ENCODE results near the gene NOL9.

NOL9 gene

GRCh38 chr1:6581561-6582305 lies 27.4 kb upstream of the NOL9 start:
- no peak for TF ChIP-seq CTCF (IDR thresholded peaks at IDR 0.05; ENCODE audit: extremely low read depth, missing control alignments)
- peak; percentile 29 for DNase-seq (ENCODE audit: low spot score)

GRCh38 chr1:6580593-6581409 lies 26.5 kb upstream of the NOL9 start:
- peak; percentile 36 for DNase-seq (ENCODE audit: low spot score)
- no peak for TF ChIP-seq CTCF (IDR thresholded peaks at IDR 0.05; ENCODE audit: extremely low read depth, missing control alignments)

- DNase-seq (ENCODE audit: low spot score) = no peak
- no peak for TF ChIP-seq CTCF (IDR thresholded peaks at IDR 0.05; ENCODE audit: extremely low read depth, missing control alignments)
These were observed 25.8 kb upstream of the NOL9 start for GRCh38 chr1:6580119-6580592.

GRCh38 chr1:6579374-6580118 lies 25.2 kb upstream of the NOL9 start, which contains the start of gene ZBTB48:
Gene ZBTB48, plus strand, starts transcription at chr1:6579994. Its CDS starts 616 bp downstream, at chr1:6580610.
- no peak for TF ChIP-seq CTCF (IDR thresholded peaks at IDR 0.05; ENCODE audit: extremely low read depth, missing control alignments)
- DNase-seq (ENCODE audit: low spot score) = peak; percentile 100

- no peak for TF ChIP-seq CTCF (IDR thresholded peaks at IDR 0.05; ENCODE audit: extremely low read depth, missing control alignments)
- DNase-seq (ENCODE audit: low spot score) = no peak
These were observed 24.5 kb upstream of the NOL9 start for GRCh38 chr1:6578624-6579373.

- no peak for TF ChIP-seq CTCF (IDR thresholded peaks at IDR 0.05; ENCODE audit: extremely low read depth, missing control alignments)
These were observed 23.7 kb upstream of the NOL9 start for GRCh38 chr1:6577831-6578525.

More at GRCh38 chr1:6577831-6578525, 23.7 kb upstream of the NOL9 start:
- no peak for DNase-seq (ENCODE audit: low spot score)
